Lung microvascular endothelial cell (primary cell): ENCODE data around the gene GABRB3. TPM values are rescaled to one million over a fixed set of nuclear protein-coding genes. Genes with fewer than 3 reads are reported as not detected.
"Not testable (repeated sequence)": the region's sequence is repeated elsewhere in the genome, so short reads cannot be mapped to it uniquely, and the experiment has no call there.

Experiments
- DNase-seq, 2 donors: peaks; one replicate each; pipeline versions ENCODE4 v3.0.0 to v3.0.0-alpha.2; 2010; ENCODE audit warnings: low read depth in 2 of 2
- total RNA-seq: library from RNA; depleted of rRNA; stranded (reverse); fragments of >200 nt; gene quantifications from 2 replicates; pipeline ENCODE4 v1.2.1, GENCODE V29; 2014

The GABRB3 gene
- total RNA-seq, 1 donor from 2014 or later = 0.40 TPM

DNA sequence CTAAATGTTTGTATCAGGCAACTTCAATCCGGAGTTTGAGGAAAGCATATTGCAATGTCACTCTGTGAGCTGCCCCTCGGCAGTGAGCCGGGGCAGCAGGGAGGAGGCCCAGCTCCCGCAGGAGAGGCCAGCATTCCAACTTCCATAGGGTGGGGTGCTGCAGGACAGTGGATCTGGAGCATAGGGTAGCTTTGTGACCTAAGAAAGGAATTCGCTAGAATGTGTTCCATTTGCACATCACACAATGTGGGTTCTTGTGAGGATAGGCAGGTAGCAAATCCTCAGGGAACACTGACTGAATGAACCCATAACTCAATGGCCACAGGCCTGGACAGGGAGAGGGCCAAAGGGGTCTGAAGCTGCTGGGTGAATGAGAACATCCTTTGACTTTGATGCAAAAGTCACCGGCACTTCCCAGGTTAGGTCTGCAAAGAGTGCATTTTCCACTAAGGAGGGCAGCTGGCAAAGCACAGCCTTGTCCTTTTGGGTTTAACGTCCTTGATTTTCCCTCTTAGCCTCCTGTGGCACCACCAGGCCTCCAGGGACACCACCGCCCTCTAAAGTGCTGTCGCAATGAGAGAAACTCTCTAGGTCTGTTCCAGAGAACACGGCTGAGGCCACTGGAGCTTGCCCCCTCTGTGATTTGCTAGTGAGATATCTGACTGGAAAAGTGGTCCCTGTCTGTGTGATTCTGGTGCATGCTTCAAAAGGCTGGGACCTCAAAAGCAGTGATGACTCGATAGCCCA lies 36.2 kb downstream of the GABRB3 start:
- DNase-seq = no peak

DNA sequence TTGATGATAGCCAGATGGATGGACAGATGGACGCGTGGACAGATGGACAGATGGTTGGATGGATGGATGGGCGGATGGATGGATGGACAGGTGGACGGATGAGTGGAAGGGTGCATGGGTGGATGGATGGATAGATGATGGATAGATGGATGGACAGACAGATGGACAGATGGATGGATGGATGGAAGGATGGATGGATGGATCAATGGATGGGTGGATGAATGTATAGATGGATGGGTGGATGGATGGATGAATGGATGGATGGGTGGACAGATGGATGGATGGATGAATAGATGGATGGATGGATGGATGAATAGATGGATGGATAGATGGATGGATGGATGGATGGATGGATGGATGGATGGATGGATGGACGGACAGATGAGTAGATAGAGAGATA lies 40.9 kb downstream of the GABRB3 start:
- no peak for DNase-seq

DNA sequence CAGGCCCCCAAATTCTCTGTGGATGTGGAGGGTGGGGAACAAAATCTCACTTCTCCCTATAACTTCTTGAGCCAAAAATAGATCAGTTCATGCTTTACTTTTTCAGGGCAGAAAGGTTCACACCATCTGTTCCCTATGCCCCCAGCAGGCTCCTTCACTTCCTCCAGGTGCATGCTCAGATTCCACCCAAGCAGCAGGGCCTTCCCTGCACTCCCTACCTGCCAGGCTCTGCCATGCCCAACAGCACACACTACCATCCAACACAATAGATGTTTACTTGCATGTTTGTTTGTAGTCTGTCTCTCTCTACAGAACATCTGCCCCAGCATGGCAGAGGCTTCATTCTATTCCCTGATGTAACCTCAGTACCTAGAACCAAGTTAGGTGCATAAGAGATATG lies 43.3 kb downstream of the GABRB3 start:
- no peak for DNase-seq

DNA sequence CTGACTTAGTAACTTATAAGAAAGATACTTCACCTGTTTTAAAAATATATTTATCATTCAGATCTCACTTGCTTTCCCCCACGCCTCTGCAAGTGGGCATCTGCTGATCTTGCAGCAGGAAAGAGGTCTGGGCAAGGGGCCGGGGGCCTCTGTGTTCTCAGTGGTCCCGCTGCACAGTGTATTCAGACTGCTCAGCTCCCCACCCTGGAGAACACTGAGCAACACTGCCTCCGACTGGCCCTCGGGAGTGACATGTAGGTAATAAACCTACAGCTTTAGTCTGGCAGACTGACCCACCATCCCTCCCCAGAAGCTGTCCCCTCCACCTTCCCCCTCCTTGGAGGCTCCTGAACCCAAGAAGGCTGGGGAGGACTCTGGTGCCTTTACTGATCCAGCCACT lies 43.8 kb downstream of the GABRB3 start:
- DNase-seq = no peak

DNA sequence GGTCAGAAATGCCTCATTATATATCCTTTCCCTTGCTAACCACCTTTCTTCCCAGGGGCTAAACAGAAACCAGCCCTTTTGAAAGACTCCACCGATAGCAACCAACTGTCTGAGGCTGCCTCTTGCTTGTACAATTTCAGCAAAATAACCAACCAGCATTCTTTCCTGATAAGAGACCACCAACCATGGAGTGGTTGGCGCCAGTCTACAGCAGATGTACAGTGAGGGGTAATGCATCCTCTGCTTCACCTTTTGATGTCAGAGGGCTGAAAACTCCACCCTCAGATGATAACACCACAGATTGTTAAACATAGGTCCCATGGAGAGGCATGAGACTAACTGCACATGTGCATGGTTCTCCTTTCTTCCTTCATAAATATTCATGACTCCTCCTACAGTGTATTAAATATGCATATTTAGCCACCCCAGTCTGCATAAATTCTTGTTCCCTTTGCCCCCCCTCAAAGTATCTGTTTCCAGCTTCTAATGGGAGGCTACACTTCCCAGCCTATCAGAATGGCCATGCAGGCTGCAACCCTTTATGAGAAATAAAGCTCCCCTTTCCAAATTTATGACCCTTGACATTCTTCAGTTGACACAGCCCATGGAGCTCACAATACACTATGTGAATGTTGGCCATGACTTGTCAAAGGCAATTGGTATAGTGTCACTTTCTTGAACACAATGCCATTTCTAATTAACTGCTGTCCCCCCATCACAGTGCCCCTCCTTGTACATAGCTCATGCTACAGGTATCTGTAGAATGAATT lies 48.3 kb downstream of the GABRB3 start:
- DNase-seq = no peak

DNA sequence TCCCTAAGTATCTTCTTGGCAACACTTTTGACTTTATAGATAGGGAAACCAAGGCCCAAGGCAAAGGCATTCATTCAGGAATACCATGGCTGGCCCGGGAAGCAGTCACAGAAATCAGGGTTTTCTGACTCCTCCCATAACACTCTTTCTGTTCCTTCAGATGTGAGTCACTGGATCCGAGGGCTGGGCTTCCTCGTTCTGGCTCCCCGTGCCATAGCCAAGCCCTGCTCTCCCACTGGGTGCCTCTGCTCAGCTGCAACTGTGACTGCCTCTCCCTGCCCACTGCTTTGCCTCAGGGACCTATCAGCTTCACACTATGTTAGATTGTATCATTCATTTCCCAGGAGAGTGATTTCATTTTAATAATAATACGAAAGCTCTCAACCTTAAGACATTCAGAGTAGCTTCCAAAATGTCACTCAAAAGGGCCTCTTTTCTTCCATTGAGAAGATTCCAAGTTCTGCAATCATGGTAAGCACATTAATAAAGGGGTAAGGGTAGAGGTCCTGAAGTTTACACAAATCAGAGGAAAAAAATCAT lies 50.2 kb downstream of the GABRB3 start:
- DNase-seq = no peak

DNA sequence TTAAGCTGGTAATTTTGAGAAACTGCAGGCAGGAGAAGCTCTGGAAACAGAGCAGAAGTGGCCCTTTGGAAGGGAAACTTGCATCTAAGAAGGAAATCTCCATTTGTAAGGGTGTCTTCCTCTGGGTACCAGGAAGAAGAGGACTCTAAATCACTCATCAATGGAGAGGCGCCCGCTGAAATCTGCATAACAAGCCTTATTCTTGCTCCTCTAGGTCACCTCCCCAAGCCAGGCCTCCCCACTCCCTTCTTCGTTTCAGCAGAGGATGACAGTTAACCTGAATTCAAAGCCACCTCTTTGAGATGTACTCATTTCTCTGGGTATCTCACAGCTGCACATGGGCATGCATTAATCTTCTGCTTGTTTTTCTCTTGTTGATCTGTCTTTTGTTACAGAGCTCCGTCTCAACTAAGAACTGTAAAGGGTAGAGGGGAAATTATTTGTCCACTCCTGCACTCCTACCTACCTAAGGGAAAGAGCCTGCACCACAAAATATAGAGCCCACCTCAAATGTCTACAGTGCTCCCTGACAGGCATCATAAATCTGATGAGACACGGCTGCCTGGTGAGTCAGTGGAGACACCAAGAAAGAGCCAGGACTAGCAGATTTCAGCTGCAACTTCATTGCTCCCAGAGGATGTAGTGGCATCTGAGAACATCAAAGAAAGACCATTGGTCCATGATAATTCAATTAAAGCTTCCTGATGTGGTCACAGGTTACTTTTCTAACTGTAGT lies 51.5 kb downstream of the GABRB3 start:
- DNase-seq = no peak

DNA sequence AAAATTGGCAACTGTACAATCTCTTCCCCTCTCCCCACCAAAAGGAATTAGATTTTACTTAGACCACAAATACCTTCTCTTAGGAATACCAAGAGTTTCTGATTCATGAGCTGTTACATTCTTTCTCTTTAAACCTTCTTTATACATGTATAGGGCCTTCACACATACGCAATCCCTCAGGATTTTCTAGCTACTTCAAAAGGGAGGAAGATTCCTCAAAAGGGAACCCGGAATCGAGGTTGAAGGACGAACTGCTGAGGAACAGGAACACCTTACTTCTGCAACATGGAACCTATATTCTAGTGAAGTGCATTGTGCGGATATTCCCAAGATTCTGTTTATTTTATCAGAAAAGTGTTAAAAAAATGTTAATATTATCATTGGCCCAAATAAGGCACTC lies 52.3 kb downstream of the GABRB3 start:
- no peak for DNase-seq

DNA sequence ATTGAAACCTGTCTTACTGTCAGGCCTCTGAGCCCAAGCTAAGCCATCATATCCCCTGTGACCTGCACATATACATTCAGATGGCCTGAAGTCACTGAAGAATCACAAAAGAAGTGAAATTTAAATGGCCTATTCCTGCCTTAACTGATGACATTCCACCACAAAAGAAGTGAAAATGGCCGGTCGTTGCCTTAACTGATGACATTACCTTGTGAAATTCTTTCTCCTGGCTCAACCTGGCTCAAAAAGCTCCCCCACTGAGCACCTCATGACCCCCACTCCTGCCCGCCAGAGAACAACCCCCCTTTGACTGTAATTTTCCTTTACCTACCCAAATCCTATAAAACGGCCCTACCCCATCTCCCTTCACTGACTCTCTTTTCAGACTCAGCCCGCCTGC lies 53.0 kb downstream of the GABRB3 start:
- DNase-seq = not testable (repeated sequence)

DNA sequence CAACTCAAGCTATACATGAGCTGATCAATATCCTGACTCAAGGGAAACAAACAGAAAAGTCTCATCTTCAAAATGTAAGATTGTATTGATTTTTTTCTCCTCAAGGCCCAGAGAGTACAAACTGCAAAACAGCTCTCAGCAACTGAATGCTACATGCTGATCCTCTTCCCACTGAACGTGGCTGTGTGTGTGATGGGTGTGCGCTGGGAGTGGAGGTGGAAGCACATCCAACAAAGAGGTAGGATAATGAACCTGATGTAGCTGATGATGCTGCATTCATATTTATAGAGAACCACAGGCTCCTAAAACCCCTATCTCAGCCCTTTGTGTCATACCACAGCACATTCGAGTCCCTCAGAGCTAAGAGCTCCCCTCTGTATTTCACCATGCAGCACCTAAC lies 56.8 kb downstream of the GABRB3 start:
- DNase-seq = no peak

DNA sequence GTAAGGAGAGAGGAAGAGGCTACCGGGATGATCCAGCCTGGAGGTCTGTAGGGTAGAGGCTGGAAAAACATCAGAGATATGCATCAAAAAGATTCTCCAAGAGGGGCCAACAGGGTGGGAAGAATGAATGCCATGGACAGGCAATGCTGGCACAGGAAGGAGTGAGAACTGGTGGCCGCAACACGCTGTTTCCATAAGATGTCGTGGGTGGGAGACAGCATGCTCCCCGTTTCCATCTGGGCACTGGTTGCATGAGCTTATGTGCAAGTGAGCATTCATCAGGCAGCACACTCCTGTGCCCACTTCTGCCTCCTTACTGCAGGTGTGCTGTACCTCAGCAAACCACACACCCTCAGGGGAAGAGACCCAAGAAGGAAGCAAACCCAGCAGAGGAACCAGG lies 59.4 kb downstream of the GABRB3 start:
- DNase-seq = no peak

DNA sequence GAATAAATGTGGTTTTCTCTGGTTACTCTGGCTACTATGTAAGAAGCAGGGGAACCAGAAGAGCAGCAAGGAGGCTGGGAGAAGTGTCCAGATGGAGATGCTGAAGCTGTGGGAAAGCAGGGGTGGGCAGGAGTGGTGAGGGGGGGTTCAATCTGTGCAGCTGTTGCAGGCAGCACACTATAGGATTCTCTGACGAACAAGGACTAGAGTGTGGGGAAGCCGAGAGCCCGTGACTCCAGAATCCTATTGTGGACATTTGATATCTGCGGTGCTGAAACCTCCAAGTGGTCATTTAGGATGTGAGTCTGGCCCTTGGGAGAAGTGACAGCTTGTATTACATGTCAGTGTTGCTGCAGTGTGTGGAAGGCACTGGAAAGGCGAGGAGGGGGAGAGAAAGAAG lies 60.5 kb downstream of the GABRB3 start:
- no peak for DNase-seq

DNA sequence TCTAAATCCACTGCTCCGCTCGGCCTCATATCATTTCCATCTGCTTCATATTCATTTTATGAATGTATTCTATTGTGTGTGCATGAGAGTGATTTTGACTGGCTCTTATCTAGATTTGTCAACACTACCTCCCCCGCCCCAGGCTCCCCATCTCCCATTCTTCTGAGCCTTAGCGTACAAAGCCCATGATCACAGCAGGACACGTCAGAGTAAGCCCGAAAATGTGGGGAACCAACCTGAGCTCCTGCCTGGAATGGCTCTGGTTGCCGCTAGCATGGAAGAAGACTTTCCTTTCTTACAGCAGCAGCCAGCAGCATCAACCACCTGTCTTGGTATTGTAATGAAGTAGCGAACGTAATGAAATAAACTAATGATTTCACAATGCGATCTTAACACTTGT lies 61.4 kb downstream of the GABRB3 start:
- no peak for DNase-seq

DNA sequence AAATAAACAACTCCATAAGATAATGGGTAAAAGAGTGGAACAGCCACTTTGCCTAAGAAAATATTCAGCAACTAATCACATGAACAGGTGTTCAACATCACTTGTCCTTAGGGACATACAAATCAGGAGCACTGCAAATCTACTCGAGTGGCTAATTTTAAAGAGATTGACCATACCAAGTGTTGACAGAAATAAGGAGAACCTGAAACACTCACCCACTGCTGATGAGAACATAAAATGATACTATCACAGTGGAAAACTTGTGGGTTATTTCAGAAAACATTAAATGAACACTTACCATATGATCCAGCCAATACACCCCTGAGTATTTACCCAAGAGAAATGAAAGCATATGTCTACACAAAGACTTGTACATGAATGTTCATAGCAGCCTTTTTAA lies 70.5 kb downstream of the GABRB3 start:
- no peak for DNase-seq

DNA sequence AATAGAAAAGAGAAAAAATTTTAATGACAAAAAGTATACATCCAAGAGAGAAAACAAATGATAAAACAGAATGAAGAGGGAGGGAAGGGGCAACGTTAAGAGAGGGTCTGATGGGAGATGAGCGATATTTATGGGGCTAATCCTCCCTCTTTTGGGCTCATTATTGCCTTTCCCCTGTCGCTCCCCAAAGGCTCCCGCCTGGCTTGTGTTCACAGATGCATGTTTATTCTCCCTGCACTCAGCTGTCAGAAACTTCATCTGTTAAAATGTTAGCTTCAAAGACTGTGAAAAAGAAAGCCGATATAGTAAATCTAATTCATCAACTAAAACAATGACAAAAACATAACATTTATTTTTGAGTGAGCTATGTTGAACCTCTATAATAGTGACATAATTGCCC lies 74.3 kb downstream of the GABRB3 start:
- DNase-seq = no peak

DNA sequence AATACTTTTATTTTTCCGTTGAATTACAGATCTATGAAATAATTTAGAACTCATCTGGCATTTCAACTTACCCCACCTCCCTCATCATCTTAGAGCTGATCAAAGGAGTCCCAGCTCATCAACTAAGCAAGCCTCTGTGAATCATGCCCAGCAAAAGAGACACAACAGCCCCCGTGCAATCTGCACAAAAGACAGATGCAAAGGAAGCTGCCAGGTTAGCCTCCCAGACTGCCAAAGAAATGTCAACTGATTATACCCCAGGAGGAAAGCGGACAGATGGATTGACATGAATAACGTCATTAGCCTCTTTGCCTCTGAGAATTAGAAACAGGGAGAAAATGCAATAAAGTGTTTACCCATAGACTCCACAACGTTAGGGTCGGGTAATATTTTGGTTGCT lies 75.0 kb downstream of the GABRB3 start:
- DNase-seq = no peak

DNA sequence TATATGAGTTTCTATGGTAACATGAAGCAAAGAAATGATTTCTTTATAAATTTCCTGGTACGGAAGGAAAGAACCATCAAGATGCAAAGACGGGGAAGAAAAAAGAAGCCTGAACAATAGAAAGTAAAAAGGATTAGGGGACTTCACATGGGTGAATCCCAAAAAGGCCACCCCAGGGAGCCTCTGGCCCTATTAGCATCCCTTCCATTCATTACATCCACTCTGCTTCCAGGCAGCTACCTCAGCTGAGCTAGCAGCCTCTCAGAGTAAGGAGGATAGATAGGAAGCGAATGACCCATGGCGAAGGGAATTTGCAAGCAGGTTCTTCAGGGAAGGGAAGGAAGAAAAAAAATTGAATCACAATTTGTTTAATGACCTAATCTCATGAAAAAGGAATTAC lies 81.6 kb downstream of the GABRB3 start:
- no peak for DNase-seq

DNA sequence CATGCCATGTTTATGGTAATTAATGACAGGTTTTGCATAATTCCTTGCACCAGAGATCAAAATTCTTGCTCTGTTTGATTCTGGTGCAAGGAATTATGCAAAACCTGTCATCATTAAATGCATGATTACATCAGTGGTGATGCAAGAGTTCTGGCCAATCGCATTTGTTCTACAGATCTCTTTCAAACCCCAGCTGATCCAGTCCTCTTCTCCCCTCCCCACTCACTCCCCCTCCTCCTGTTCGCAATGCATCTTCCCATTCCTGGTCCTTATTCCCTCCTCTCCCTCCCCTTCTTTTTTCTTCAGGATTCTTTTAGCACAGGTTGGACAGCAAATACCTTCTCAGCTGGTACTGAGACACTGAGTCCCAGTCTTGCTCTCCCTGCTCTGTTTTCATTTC lies 82.1 kb downstream of the GABRB3 start:
- no peak for DNase-seq

DNA sequence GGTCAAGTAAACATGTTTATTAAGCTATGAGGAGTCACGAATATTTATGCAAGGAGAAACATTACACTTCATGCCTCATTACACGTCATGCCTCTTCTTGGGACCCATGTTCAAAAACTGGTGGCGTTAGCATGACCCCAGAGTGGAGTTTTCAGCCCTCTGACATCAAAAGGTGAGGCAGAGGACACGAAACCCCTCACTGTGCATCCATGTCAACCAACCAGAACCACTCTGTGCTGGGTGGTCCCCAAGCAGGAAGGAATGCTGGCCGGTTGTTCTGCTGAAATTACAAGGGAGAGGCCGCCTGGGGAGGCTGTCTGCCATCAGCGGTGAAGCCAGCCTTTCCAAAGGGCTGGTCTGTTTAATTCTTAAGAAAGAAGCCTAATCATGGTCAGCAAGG lies 83.4 kb downstream of the GABRB3 start:
- DNase-seq = no peak

DNA sequence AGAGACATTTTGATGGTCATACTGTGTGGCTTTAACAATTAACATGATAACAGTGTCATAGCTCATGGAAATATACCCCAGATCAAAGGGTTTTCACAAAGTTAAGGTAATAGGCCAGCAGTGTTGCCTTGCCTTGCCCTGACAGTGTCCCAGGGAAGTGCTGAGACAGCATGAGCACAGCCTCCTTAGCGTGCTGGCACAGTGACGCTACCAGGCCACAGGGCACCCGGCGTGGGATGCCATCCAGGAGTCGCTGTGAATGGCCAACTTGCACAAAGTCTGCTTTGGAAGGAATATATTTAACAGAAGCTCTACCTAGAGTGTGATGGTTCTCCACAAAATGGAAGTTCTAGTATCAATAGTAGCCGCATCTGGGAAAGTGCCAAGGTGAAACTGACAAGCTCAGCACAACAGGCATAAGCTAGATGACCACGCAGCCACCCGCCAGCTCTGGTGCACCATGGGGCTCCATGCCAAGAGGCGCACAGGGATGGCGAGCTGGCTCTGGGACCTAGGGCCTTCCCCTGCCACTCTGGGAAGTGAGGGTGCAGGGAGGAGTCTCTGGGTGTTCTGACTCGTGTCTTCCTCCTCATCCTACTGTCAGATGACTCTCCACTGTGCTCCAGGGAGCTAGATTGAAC lies 86.2 kb downstream of the GABRB3 start:
- no peak for DNase-seq

DNA sequence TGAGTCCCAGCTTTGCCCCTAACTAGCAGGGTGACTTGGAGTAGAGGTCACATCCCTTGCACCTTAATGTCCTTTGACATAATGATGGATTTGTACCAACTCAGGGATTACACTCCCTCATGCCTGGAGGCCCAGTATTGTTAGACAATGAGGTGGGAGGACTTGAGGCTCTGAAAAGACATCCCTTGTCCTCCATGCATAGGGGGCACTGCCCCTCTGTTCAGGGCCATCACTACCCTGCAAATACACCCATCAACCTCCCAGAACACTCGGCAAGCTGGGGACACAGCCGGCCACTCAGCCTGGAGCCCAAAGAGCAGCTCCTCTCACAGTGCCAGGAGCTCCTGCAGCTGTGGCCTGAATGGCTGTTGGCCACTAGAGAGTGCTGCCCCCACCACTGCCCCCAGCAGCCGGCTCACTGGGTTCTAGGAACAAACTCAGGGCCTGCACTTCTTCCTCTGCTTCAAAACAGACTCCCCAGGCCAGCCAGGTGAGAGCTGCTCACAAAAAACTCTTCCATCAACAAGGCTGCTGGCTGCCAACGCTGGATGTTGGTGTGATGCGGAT lies 90.2 kb downstream of the GABRB3 start:
- DNase-seq = no peak
